PFSK-1 (cell line): Measurements from ENCODE around the gene TACC3.

ENCODE experiments used
- FOXP2 ChIP-seq: optimal IDR thresholded peaks from 2 replicates; pipeline ENCODE3; 2011; ENCODE audit warnings: borderline replicate concordance, control low read depth, inconsistent platforms; ENCODE audit not compliant: insufficient read depth; ENCODE audit errors: extremely low read length, extremely low read depth
- POLR2AphosphoS5 ChIP-seq: IDR thresholded peaks from 2 replicates; pipeline ENCODE4 v1.6.1; 2012; ENCODE audit warnings: low read depth, mild to moderate bottlenecking, control low read depth, low read length, moderate library complexity
- SIN3A ChIP-seq: IDR thresholded peaks from 2 replicates; pipeline ENCODE4 v1.6.1; 2012; ENCODE audit warnings: mild to moderate bottlenecking, low read length, moderate library complexity, borderline replicate concordance; ENCODE audit not compliant: insufficient read depth
- TAF1 ChIP-seq: IDR thresholded peaks from 2 replicates; pipeline ENCODE4 v1.6.1; 2012; ENCODE audit warnings: low read length, control low read depth, borderline replicate concordance; ENCODE audit not compliant: insufficient read depth
- TF ChIP-seq, protein P1 (sequence below), 2 experiments: IDR thresholded peaks; 2 replicates each; pipeline versions ENCODE4 v1.6.1 to v1.8.0; 2011 to 2012; ENCODE audit warnings: low read depth in 2 of 2, low read length in 2 of 2, control low read depth in 1 of 2, inconsistent platforms in 1 of 2, mild to moderate bottlenecking in 1 of 2, moderate library complexity in 1 of 2; ENCODE audit not compliant: insufficient read depth in 1 of 2

DNA sequence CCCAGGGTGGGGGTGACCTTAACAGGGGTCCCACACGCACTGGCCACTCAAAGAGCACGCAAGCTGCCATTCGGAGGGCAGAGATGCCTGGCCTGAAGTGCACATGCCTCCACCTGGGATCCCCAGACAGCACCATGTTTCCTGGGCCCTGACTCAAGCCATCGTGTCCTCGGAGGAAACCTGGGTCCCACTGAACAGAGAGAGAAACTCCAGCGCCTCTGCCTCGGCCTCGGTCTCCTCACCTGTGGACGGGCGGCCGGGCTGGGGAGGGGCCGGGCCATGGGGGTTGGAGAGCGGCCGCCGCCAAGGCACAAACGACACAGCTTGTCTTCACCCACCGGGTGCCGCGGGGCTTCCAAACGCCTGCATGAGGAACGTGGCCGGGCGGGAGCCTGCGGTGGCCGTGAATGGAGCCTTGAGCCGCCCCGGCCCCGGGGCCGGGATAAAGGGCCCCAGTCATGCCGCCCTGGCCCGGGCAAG is 41.8 kb downstream of the TACC3 start:
- TF ChIP-seq, protein P1, sequence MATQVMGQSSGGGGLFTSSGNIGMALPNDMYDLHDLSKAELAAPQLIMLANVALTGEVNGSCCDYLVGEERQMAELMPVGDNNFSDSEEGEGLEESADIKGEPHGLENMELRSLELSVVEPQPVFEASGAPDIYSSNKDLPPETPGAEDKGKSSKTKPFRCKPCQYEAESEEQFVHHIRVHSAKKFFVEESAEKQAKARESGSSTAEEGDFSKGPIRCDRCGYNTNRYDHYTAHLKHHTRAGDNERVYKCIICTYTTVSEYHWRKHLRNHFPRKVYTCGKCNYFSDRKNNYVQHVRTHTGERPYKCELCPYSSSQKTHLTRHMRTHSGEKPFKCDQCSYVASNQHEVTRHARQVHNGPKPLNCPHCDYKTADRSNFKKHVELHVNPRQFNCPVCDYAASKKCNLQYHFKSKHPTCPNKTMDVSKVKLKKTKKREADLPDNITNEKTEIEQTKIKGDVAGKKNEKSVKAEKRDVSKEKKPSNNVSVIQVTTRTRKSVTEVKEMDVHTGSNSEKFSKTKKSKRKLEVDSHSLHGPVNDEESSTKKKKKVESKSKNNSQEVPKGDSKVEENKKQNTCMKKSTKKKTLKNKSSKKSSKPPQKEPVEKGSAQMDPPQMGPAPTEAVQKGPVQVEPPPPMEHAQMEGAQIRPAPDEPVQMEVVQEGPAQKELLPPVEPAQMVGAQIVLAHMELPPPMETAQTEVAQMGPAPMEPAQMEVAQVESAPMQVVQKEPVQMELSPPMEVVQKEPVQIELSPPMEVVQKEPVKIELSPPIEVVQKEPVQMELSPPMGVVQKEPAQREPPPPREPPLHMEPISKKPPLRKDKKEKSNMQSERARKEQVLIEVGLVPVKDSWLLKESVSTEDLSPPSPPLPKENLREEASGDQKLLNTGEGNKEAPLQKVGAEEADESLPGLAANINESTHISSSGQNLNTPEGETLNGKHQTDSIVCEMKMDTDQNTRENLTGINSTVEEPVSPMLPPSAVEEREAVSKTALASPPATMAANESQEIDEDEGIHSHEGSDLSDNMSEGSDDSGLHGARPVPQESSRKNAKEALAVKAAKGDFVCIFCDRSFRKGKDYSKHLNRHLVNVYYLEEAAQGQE (IDR thresholded peaks at IDR 0.05; ENCODE audit: insufficient read depth in 1 of 2, low read depth in 2 of 2, low read length in 2 of 2) = no peak
- TF ChIP-seq TAF1 = no peak
- no peak for TF ChIP-seq POLR2AphosphoS5
- TF ChIP-seq SIN3A = no peak
- no peak for TF ChIP-seq FOXP2
